Activated T-cell treated with anti-CD3 and anti-CD28 coated beads for 4 hours (primary cell): ENCODE data around the gene SLC47A1.
"Not testable (repeated sequence)": the region's sequence is repeated elsewhere in the genome, so short reads cannot be mapped to it uniquely, and the experiment has no call there.

Source experiments
- DNase-seq: peaks from one replicate; pipeline ENCODE4 v3.0.0-alpha.2; 2020

The SLC47A1 gene

GRCh38 chr17:19520641-19521040, 13.0 kb upstream of the SLC47A1 start:
- DNase-seq: no peak

GRCh38 chr17:19523690-19524089, 10.0 kb upstream of the SLC47A1 start:
- DNase-seq: no peak

GRCh38 chr17:19526950-19527349, 6.7 kb upstream of the SLC47A1 start:
- DNase-seq: not testable (repeated sequence)

GRCh38 chr17:19531780-19532501, 1.7 kb upstream of the SLC47A1 start:
- DNase-seq: no peak

- DNase-seq: no peak
Observed at GRCh38 chr17:19533036-19533717, 477 bp upstream of the SLC47A1 start.

- no peak for DNase-seq
Observed at GRCh38 chr17:19534562-19535149, 1.0 kb downstream of the SLC47A1 start.

- DNase-seq: no peak
Observed at GRCh38 chr17:19537111-19537510, 3.5 kb downstream of the SLC47A1 start.

GRCh38 chr17:19538095-19539039, 4.7 kb downstream of the SLC47A1 start:
- no peak for DNase-seq

GRCh38 chr17:19539040-19539399, 5.4 kb downstream of the SLC47A1 start:
- DNase-seq: no peak

- DNase-seq: no peak
Observed at GRCh38 chr17:19539841-19540311, 6.2 kb downstream of the SLC47A1 start.

- no peak for DNase-seq
Observed at GRCh38 chr17:19540706-19541370, 7.2 kb downstream of the SLC47A1 start.

- DNase-seq: no peak
Observed at GRCh38 chr17:19541445-19541844, 7.8 kb downstream of the SLC47A1 start.

- no peak for DNase-seq
Observed at GRCh38 chr17:19542247-19542646, 8.6 kb downstream of the SLC47A1 start.

- DNase-seq: no peak
Observed at GRCh38 chr17:19544366-19544765, 10.7 kb downstream of the SLC47A1 start.

GRCh38 chr17:19546289-19547065, 12.8 kb downstream of the SLC47A1 start:
- no peak for DNase-seq

GRCh38 chr17:19549746-19550623, 16.3 kb downstream of the SLC47A1 start:
- no peak for DNase-seq

- no peak for DNase-seq
Observed at GRCh38 chr17:19551165-19551564, 17.5 kb downstream of the SLC47A1 start.

GRCh38 chr17:19551591-19552148, 18.0 kb downstream of the SLC47A1 start:
- no peak for DNase-seq

- DNase-seq: no peak
Observed at GRCh38 chr17:19553036-19553435, 19.4 kb downstream of the SLC47A1 start.

- no peak for DNase-seq
Observed at GRCh38 chr17:19554393-19554792, 20.7 kb downstream of the SLC47A1 start.
